Measurements from ENCODE around the gene TMEM170A. TPM values are rescaled to one million over a fixed set of nuclear protein-coding genes. Genes with fewer than 3 reads are reported as not detected.

The TMEM170A gene
- total and polyA plus RNA-seq, 2 experiments from 2014 or later = 31.0 to 68.5 TPM

DNA sequence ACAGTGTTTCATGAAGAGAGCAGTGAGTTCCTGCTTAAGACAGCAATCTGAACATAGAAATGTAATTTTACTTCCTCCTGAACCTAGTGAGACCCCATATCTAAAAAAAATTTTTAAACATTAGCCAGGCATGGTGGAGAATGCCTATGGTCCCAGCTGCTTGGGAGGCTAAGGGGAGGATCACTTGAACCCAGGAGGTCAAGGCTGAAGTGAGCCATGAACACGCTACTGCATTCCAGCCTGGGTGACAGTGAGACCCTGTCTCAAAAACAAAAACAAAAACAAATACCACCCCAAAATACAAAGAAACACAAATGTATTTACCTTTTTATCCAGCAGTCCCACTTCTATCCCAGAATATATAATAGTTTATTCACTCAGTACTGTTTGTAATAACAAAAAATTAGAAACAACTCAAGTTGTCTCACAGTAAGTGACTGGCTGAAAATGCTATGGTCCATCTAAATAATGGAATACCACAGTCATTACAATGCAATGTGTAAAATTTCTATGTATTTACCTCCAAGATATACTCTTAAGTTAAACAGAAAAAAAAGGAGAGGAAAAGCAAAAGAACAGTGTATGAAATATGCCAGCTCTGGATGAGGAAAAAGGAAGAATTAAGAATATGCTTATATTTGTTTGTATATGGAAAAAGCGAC, 47.5 kb downstream of the TMEM170A start:
- peaks cover 86% of the 10 kb centered on the region for H3K79me2 ChIP-seq (replicated peaks; ENCODE audit: insufficient read depth)
- no peak overlapping the region; the same call in 1 of the 2 replicates for H3K27ac ChIP-seq (ENCODE audit: low read depth)
- no peak overlapping the region for H3K4me2 ChIP-seq
- no peaks in the 10 kb centered on the region for H3K9me2 ChIP-seq (ENCODE audit: insufficient read depth)
- peaks cover 11% of the 10 kb centered on the region for H3K36me3 Mint-ChIP-seq (ENCODE audit: low read depth)
- no peak overlapping the region for H3K4me3 Mint-ChIP-seq
- no peak for DNase-seq (ENCODE audit: low spot score)
- TF ChIP-seq, protein P1, sequence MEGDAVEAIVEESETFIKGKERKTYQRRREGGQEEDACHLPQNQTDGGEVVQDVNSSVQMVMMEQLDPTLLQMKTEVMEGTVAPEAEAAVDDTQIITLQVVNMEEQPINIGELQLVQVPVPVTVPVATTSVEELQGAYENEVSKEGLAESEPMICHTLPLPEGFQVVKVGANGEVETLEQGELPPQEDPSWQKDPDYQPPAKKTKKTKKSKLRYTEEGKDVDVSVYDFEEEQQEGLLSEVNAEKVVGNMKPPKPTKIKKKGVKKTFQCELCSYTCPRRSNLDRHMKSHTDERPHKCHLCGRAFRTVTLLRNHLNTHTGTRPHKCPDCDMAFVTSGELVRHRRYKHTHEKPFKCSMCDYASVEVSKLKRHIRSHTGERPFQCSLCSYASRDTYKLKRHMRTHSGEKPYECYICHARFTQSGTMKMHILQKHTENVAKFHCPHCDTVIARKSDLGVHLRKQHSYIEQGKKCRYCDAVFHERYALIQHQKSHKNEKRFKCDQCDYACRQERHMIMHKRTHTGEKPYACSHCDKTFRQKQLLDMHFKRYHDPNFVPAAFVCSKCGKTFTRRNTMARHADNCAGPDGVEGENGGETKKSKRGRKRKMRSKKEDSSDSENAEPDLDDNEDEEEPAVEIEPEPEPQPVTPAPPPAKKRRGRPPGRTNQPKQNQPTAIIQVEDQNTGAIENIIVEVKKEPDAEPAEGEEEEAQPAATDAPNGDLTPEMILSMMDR (conservative IDR thresholded peaks at IDR 0.05; ENCODE audit: low read depth in 2 of 2) = no peak
- peaks cover 47% of the 10 kb centered on the region for H3K4me1 Mint-ChIP-seq
- H3K4me1 ChIP-seq (ENCODE audit: insufficient read depth) = peaks cover 31% of the 10 kb centered on the region
- peaks cover 27% of the 10 kb centered on the region; the same call in 1 of the 2 replicates for H4K20me1 ChIP-seq (replicated peaks; ENCODE audit: insufficient read depth)
- H3K27ac Mint-ChIP-seq = peak overlapping the region; percentile 18; the same call in 1 of the 2 replicates
- H3F3A ChIP-seq (replicated peaks; ENCODE audit: low read depth) = no peaks in the 10 kb centered on the region; the same call in 1 of the 2 replicates
- no peak overlapping the region for H2AFZ ChIP-seq
- peaks cover 1% of the 10 kb centered on the region for H3K27me3 Mint-ChIP-seq (ENCODE audit: insufficient read depth, low read depth, poor library complexity)
- H3K27me3 ChIP-seq (ENCODE audit: insufficient read depth) = no peaks in the 10 kb centered on the region
- no peak overlapping the region for H3K4me3 ChIP-seq
- H3K36me3 ChIP-seq (ENCODE audit: insufficient read depth) = peaks cover 16% of the 10 kb centered on the region
- no peaks in the 10 kb centered on the region for H3K9me3 Mint-ChIP-seq
- no peak for ATAC-seq

DNA sequence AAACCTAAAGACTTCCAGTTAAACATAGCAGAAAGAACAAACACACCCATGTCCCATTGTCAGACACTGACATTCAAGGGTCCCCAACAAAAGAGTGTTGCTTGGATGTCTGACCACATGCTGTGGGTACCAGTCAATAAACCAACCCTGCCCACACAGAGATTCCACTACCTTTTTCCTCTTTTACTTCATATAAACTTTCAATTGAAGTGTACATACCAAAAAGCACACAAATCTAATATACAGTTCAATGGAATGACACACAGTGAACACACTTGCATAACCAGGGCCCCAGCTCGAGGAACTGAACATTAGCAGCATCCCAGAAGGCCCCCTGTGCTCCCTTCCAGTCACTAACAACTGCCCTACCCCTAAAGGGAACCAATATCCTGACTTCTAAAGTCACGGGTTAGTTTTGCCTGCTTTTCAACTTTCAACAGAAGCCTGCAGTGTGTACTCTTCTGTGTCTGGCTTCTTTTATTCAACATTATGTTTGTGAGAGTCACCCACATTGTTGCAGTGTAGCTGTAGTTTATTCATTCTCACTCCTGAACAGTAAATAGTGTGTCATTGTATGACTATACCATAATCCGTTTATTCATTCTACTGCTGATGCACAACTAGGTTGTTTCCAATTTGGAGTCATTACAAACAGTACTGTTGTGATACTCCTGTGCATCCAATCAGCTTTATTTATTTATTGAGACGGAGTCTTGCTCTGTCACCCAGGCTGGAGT, 49.2 kb downstream of the TMEM170A start:
- H3K27ac ChIP-seq (ENCODE audit: low read depth) = peak overlapping the region; percentile 67; the same call in 1 of the 2 replicates
- TF ChIP-seq STAT1 (IDR thresholded peaks at IDR 0.05; ENCODE audit: unreplicated experiment) (no peak), CREB1 (CRISPR knock-in tag; IDR thresholded peaks at IDR 0.05; ENCODE audit: low read depth) (no peak), ZNF331 (CRISPR knock-in tag; IDR thresholded peaks at IDR 0.05; ENCODE audit: low read depth) (no peak), NANOG (IDR thresholded peaks at IDR 0.05; ENCODE audit: borderline replicate concordance) (no peak), ZNF114 (CRISPR knock-in tag; IDR thresholded peaks at IDR 0.05) (no peak), JUNB (IDR thresholded peaks at IDR 0.05; ENCODE audit: unreplicated experiment) (no peak), EZH2 (IDR thresholded peaks at IDR 0.05; ENCODE audit: low read depth, unreplicated experiment) (no peak), EZH2phosphoT487 (IDR thresholded peaks at IDR 0.05; ENCODE audit: unreplicated experiment) (no peak)
- TF ChIP-seq, protein P2, sequence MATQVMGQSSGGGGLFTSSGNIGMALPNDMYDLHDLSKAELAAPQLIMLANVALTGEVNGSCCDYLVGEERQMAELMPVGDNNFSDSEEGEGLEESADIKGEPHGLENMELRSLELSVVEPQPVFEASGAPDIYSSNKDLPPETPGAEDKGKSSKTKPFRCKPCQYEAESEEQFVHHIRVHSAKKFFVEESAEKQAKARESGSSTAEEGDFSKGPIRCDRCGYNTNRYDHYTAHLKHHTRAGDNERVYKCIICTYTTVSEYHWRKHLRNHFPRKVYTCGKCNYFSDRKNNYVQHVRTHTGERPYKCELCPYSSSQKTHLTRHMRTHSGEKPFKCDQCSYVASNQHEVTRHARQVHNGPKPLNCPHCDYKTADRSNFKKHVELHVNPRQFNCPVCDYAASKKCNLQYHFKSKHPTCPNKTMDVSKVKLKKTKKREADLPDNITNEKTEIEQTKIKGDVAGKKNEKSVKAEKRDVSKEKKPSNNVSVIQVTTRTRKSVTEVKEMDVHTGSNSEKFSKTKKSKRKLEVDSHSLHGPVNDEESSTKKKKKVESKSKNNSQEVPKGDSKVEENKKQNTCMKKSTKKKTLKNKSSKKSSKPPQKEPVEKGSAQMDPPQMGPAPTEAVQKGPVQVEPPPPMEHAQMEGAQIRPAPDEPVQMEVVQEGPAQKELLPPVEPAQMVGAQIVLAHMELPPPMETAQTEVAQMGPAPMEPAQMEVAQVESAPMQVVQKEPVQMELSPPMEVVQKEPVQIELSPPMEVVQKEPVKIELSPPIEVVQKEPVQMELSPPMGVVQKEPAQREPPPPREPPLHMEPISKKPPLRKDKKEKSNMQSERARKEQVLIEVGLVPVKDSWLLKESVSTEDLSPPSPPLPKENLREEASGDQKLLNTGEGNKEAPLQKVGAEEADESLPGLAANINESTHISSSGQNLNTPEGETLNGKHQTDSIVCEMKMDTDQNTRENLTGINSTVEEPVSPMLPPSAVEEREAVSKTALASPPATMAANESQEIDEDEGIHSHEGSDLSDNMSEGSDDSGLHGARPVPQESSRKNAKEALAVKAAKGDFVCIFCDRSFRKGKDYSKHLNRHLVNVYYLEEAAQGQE (IDR thresholded peaks at IDR 0.05; ENCODE audit: unreplicated experiment) = no peak

More for the DNA sequence above, 49.2 kb downstream of the TMEM170A start:
- peaks cover 71% of the 10 kb centered on the region for H3K79me2 ChIP-seq (replicated peaks; ENCODE audit: insufficient read depth)
- no peak overlapping the region for H3K4me3 ChIP-seq
- Mint-ChIP-seq H3K4me1 (peaks cover 31% of the 10 kb centered on the region), H3K9me3 (no peaks in the 10 kb centered on the region), H3K4me3 (no peak overlapping the region), H3K36me3 (ENCODE audit: low read depth) (peaks cover 26% of the 10 kb centered on the region), H3K27ac (no peak overlapping the region), H3K27me3 (ENCODE audit: insufficient read depth, low read depth, poor library complexity) (peaks cover 1% of the 10 kb centered on the region)
- H4K20me1 ChIP-seq (replicated peaks; ENCODE audit: insufficient read depth) = peaks cover 32% of the 10 kb centered on the region; the same call in 1 of the 2 replicates
- H3F3A ChIP-seq (replicated peaks; ENCODE audit: low read depth) = no peaks in the 10 kb centered on the region
- H3K4me1 ChIP-seq (ENCODE audit: insufficient read depth) = peaks cover 17% of the 10 kb centered on the region
- H3K36me3 ChIP-seq (ENCODE audit: insufficient read depth) = peaks cover 28% of the 10 kb centered on the region
- no peaks in the 10 kb centered on the region for H3K9me2 ChIP-seq (ENCODE audit: insufficient read depth)
- no peak overlapping the region for H2AFZ ChIP-seq
- H3K27me3 ChIP-seq (ENCODE audit: insufficient read depth) = no peaks in the 10 kb centered on the region
- no peak overlapping the region for H3K4me2 ChIP-seq
- DNase-seq (ENCODE audit: low spot score) = no peak
- ATAC-seq = no peak; the same call in 2 of the 3 replicates

Measured in GM23338 (cell line).